ENCODE data around the gene STXBP5. TPM values are rescaled to one million over a fixed set of nuclear protein-coding genes. Genes with fewer than 3 reads are reported as not detected.
"Not testable (repeated sequence)": the region's sequence is repeated elsewhere in the genome, so short reads cannot be mapped to it uniquely, and the experiment has no call there.

STXBP5 gene
- total RNA-seq, 2 donors from 2014 or later, result 45.8 to 52.3 TPM

GRCh38 chr6:147378819-147379218 is 174.6 kb downstream of the STXBP5 start:
- H3K36me3 ChIP-seq, result no peaks in the 10 kb centered on the region
- H3K9ac ChIP-seq (ENCODE audit: low read depth in 2 of 2, low read length in 2 of 2), result no peak overlapping the region
- H3K4me1 ChIP-seq, result no peaks in the 10 kb centered on the region
- no peak overlapping the region for H3K4me3 ChIP-seq
- H3K9me3 ChIP-seq, result no peaks in the 10 kb centered on the region
- no peak overlapping the region for H3K27ac ChIP-seq
- intact Hi-C loops (cut with DNase I), result no loop called here
- no peaks in the 10 kb centered on the region for H3K27me3 ChIP-seq
- TF ChIP-seq, protein P1, sequence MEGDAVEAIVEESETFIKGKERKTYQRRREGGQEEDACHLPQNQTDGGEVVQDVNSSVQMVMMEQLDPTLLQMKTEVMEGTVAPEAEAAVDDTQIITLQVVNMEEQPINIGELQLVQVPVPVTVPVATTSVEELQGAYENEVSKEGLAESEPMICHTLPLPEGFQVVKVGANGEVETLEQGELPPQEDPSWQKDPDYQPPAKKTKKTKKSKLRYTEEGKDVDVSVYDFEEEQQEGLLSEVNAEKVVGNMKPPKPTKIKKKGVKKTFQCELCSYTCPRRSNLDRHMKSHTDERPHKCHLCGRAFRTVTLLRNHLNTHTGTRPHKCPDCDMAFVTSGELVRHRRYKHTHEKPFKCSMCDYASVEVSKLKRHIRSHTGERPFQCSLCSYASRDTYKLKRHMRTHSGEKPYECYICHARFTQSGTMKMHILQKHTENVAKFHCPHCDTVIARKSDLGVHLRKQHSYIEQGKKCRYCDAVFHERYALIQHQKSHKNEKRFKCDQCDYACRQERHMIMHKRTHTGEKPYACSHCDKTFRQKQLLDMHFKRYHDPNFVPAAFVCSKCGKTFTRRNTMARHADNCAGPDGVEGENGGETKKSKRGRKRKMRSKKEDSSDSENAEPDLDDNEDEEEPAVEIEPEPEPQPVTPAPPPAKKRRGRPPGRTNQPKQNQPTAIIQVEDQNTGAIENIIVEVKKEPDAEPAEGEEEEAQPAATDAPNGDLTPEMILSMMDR (IDR thresholded peaks at IDR 0.05), result no peak
- no peak for DNase-seq

GRCh38 chr6:147380841-147381240 is 176.6 kb downstream of the STXBP5 start:
- H3K27ac ChIP-seq; H3K9me3 ChIP-seq; H3K27me3 ChIP-seq; DNase-seq; H3K4me1 ChIP-seq; H3K9ac ChIP-seq (ENCODE audit: low read depth in 2 of 2, low read length in 2 of 2); H3K36me3 ChIP-seq; H3K4me3 ChIP-seq; intact Hi-C loops (cut with DNase I): not testable (repeated sequence)

DNA sequence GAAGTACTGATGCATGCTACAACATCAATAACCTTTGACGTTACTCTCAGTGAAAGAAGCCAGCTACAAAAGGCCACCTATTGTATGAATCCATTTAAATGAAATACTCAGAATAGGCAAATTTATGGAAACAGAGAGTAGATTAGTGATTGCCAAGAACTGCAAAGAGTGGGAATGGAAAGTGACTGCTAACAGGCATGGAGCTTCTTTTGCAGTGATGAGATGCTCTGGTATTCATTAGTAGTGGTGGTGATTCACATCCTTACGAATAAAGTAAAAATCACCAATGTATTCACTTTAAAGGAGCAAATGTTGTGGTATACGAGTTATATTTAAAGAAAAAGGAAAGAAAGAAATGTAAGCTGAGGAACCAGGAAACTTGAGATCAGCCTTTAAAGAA is 177.5 kb downstream of the STXBP5 start:
- H3K4me1 ChIP-seq, result no peaks in the 10 kb centered on the region
- no peaks in the 10 kb centered on the region for H3K9me3 ChIP-seq
- no peak for DNase-seq
- no peaks in the 10 kb centered on the region for H3K36me3 ChIP-seq
- intact Hi-C loops (cut with DNase I), result no loop called here
- no peak overlapping the region for H3K27ac ChIP-seq
- H3K9ac ChIP-seq (ENCODE audit: low read depth in 2 of 2, low read length in 2 of 2), result no peak overlapping the region
- no peaks in the 10 kb centered on the region for H3K27me3 ChIP-seq
- no peak overlapping the region for H3K4me3 ChIP-seq
- TF ChIP-seq, protein P1 (IDR thresholded peaks at IDR 0.05), result no peak

- Histone ChIP-seq H3K9ac (ENCODE audit: low read depth in 2 of 2, low read length in 2 of 2) (no peak overlapping the region), H3K27ac (no peak overlapping the region), H3K4me1 (no peaks in the 10 kb centered on the region), H3K9me3 (no peaks in the 10 kb centered on the region), H3K4me3 (no peak overlapping the region), H3K27me3 (no peaks in the 10 kb centered on the region), H3K36me3 (no peaks in the 10 kb centered on the region)
- no peak for DNase-seq
- TF ChIP-seq, protein P1 (IDR thresholded peaks at IDR 0.05), result peak; percentile 43
- intact Hi-C loops (cut with DNase I), result no loop called here
Measured at GRCh38 chr6:147382945-147383554, 178.8 kb downstream of the STXBP5 start.

DNA sequence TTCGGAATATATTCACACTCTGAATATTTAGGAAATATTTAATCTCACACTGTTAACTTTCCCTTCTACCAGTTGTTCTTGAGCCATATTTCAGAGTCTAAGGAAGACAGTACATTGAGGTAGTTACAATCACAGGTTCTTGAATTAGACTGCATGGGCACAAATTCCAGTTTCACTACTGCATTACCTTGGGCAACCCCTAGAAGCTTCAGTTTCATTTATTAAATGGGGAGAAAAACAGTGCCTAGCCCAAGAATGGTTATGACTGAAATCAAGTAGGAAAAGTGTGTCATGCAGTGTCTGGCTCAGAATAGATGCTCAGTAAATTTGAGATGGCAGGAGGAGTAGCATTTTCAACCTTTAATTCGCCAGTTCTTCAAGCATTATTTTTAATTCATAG is 179.8 kb downstream of the STXBP5 start:
- Histone ChIP-seq H3K36me3 (no peaks in the 10 kb centered on the region), H3K4me3 (no peak overlapping the region)
- intact Hi-C loops (cut with DNase I), result no loop called here

More for the DNA sequence above, 179.8 kb downstream of the STXBP5 start:
- TF ChIP-seq, protein P1 (IDR thresholded peaks at IDR 0.05), result no peak
- Histone ChIP-seq H3K27ac (no peak overlapping the region), H3K27me3 (no peaks in the 10 kb centered on the region), H3K9ac (ENCODE audit: low read depth in 2 of 2, low read length in 2 of 2) (no peak overlapping the region), H3K9me3 (no peaks in the 10 kb centered on the region), H3K4me1 (no peaks in the 10 kb centered on the region)
- DNase-seq, result no peak

Data from colonic mucosa (tissue), 4 donors.